ELF-1 (cell line): Measurements from ENCODE around the gene ATP6V1C2.
"Not testable (repeated sequence)": the region's sequence is repeated elsewhere in the genome, so short reads cannot be mapped to it uniquely, and the experiment has no call there.

Experiments
- DNase-seq: peaks from one replicate; pipeline ENCODE4 v3.0.0-alpha.2; 2016; ENCODE audit warnings: low read depth, low spot score

ATP6V1C2 gene

GRCh38 chr2:10813163-10814138, 92.0 kb downstream of the ATP6V1C2 start:
- DNase-seq = not testable (repeated sequence)

GRCh38 chr2:10814142-10814541, 92.7 kb downstream of the ATP6V1C2 start:
- peak; percentile 70 for DNase-seq

GRCh38 chr2:10814571-10815331, 93.3 kb downstream of the ATP6V1C2 start:
- peak; percentile 30 for DNase-seq

- DNase-seq = peak; percentile 48
Observed at GRCh38 chr2:10817413-10817812, 96.0 kb downstream of the ATP6V1C2 start.

GRCh38 chr2:10818305-10818704, 96.9 kb downstream of the ATP6V1C2 start:
- not testable (repeated sequence) for DNase-seq

DNA sequence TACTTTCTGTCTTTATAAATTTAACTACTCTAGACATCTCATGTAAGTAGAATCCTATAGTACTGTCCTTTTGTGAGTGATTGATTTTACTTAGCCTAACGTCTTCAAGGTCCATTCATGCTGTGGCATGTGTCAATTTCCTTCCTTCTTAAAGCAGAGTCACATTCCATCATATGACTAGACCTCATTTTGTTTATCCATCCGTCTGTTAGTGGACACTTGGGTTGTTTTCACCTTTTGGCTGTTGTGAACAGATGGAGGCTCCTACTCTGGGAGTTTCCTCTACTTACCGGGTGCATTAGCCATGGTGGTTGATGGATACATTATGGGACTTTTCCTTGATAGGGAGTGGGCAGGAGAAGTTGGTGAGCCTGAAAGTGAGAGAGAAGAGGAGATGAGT, 97.6 kb downstream of the ATP6V1C2 start:
- no peak for DNase-seq

DNA sequence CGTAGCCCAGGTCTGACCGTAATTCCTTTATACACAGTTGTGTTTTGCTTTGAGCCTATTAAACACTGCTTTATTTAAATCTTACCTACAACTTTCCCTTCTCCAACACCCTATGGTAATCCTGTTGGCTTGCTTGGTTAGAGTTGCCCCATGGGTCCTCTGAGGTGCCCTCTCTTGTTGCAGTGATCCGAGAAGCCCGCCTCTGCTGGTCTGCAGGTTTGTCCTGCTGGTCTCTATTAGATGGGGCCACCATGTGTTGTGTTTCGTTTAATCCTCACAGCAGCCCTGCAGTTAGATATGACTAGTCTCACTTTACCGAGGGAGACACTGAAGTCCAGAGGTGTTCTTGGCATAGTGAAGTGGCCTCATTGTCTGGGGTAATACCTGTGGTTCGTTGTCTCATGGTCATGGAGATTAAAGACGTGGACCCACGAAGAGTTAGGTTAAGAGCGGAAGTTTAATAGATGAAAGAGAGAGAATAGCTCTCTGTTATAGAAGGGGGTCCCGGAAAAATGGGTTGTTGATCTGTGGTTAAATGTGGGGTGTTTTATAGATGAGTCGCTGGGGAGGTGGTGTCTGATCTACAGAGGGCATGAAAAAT, 98.4 kb downstream of the ATP6V1C2 start:
- no peak for DNase-seq

DNA sequence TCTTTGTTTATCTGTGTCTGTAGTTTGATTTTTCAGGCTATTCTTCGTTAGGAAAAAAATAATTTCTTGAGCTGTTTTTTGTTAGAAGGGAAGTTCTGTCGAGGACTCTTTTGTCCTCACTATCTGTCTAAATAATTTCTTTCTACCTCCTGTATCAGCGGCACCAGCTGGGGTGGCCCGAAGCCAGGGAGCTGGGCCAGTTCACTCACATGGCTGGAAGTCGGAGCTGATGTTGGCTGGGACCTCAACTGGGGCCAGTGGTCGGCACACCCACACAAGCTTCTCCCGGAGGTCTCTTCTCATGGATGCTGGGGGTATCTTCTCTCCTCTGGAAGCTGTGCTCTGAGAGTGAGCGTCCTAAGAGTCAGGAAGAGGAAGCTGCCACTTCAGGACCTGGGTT, 99.1 kb downstream of the ATP6V1C2 start:
- no peak for DNase-seq

GRCh38 chr2:10820978-10821695, 99.7 kb downstream of the ATP6V1C2 start:
- DNase-seq = no peak

DNA sequence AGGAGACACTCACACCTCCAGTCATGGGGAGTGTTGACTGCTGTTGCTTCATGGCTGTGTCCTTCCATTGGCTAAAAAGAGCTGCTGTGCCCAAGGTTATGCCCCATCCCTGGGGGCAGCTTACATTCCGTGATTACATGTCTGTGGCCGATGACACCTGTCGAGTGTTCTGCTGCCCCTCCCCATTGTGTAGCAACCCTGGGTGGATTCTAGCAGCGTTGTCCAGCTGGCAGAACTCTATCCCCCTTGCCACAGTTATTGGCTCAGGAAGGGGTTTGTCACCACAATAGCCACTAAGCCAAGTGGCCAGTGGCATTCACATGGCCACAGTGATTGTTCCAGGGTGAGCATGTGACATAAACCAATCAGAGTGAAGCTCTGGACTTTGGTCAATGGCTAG, 102.8 kb downstream of the ATP6V1C2 start:
- no peak for DNase-seq

- DNase-seq = no peak
Observed at GRCh38 chr2:10826026-10826425, 104.6 kb downstream of the ATP6V1C2 start.

DNA sequence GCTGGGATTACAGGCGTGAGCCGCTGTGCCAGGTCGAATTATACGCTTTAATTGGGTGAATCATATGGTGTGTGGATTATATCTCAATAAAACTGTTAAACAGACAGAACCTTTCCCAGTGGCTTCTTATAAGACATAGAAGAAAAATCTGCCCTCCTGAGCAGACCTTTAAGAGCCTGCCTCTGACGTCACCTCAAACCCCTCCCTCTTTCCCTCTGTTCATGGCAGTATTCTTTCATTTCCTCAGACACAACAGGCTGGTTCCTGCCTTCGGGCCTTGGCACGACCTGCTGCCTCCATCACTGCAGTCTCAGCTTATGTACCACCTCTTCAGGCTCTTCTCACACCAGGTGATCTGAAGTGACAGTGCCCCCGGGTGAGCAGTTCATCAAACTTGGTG, 105.2 kb downstream of the ATP6V1C2 start:
- DNase-seq = no peak

DNA sequence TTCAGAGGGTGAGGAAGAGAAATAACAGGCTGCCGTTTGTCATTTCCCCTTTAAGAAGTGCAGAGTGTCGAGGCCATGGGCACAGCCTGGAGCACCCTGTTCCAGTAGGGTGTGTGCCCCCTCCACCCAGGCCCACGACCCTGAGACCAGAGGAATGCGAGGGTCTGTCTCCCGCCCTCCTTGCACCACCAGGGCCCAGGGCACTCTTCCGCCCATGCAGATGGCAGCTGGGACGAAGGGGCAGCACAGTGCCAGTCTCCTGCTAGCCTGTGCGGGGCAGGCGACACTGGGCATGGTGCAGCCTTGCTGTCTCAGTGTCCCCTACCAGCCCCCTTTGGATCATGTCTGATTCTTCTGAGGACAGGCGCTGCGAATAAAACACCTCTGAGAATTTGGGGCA, 106.9 kb downstream of the ATP6V1C2 start:
- DNase-seq = no peak

- DNase-seq = no peak
Observed at GRCh38 chr2:10829299-10829698, 107.9 kb downstream of the ATP6V1C2 start.

GRCh38 chr2:10830203-10830602, 108.8 kb downstream of the ATP6V1C2 start:
- no peak for DNase-seq

DNA sequence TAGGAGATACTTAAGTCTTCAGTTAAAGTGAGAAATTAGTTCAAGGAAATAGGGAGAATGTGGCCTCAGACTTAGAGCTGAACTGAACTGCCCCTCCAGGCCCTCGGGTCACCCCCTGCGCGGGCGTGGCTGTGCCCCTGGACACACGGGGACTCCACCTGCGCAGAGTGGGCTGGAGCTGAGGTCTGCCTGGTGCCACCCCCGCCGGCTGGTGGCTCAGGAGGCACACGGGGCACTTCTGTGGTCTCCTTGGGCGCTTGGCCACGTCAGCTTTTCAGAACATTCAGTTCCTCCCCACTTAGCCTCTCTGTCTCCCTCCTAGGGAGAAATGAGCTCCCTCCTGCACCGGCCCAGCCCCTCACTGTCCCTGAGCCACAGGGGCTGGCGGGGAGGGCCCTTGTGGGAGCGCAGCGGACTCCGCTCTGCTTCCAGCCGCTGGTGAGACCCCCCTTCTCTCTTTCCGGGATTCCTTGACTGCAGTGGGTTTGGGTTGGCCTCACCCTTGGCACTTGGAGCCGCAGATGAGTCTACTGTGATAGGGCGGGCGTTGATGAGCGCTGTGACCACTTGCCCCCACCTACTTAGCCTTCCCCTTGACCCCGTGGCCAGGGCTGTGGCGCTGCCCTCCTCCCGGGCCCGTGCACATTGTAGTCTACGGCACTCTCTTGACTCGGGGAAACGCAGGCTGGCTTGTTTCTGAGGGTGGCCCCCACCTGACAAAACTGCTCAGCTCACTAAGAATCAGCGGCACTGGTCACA, 109.4 kb downstream of the ATP6V1C2 start:
- DNase-seq = no peak

DNA sequence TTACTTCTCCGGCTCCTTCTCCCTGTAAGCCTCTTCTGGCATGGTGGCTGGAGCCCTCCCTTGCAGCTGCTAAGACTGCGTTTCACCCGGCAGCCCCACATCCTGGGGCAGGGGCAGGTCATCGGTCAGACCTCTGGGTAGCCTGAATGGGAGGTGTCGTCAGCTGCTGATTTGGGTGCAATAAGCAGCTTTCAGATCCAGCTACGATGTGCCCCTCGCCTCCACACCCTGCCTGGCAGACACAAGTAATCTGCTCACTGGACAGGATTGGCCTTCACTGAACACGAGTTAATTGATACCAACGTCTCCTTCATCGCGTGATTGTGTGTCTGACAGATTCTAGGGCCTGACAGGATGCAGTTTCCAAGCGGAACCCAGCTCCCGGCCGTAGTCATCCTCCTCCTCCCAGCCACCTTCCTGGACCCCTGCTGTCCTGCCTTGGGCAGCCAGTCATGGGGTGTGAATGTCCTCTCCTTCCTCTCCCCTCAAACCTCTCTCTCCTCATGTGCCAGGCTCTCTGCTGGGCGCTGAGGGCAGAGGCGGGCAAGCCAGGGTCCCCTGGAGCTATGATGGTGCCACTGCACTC, 110.1 kb downstream of the ATP6V1C2 start:
- DNase-seq = no peak

DNA sequence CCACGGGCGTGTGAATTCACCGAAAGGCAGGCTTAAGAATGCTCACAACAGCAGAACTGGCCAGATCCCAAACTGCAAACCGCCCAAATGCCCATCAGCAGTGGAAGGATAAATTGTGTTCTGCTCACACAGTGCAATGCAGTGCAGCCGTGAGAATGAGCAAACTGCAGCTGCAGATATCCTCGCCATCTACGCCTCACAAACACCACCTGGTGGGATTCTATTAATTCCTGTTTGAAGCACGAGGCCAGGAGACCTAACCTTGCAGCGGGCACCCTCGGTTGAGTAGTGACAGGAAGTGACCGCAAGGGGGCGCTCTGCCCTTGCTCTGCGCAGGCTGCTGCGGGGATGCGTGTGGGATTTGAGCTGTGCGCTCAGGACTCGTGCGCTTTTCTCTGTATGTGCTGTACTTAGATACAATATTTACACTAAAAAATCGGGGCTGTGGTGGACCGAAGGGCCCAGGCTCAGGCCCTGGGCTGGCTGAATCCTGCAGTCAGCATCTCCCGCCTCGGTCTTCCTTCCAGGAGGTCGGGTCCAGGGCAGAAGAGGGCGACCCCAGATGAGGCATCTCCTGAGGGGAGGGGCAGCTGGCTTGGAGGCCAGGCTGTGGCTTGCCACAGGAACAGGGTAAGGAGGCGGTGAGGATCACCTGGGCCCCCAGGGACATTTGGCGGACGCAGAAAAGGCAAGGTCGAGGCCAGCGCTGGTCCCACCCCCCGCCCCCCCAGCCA, 110.9 kb downstream of the ATP6V1C2 start:
- peak; percentile 94 for DNase-seq

GRCh38 chr2:10833021-10833420, 111.6 kb downstream of the ATP6V1C2 start:
- DNase-seq = no peak
